ENCODE results near the gene MMP25.

The MMP25 gene

GRCh38 chr16:3038896-3039295 is 7.5 kb upstream of the MMP25 start:
- TF ChIP-seq CTCF (IDR thresholded peaks at IDR 0.05; ENCODE audit: insufficient read depth, missing control alignments): no peak
- FAIRE-seq: no peak
- no peak for DNase-seq (ENCODE audit: insufficient read length, low spot score)

GRCh38 chr16:3042376-3042775 is 4.0 kb upstream of the MMP25 start:
- FAIRE-seq (no peak), DNase-seq (ENCODE audit: insufficient read length, low spot score) (no peak)
- TF ChIP-seq CTCF (IDR thresholded peaks at IDR 0.05; ENCODE audit: insufficient read depth, missing control alignments): no peak

- no peak for FAIRE-seq
- no peak for TF ChIP-seq CTCF (IDR thresholded peaks at IDR 0.05; ENCODE audit: insufficient read depth, missing control alignments)
- no peak for DNase-seq (ENCODE audit: insufficient read length, low spot score)
Observed at GRCh38 chr16:3044708-3045107, 1.7 kb upstream of the MMP25 start.

- no peak for FAIRE-seq
- no peak for TF ChIP-seq CTCF (IDR thresholded peaks at IDR 0.05; ENCODE audit: insufficient read depth, missing control alignments)
- DNase-seq (ENCODE audit: insufficient read length, low spot score): no peak
Observed at GRCh38 chr16:3046641-3047386, 453 bp downstream of the MMP25 start.

- no peak for TF ChIP-seq CTCF (IDR thresholded peaks at IDR 0.05; ENCODE audit: insufficient read depth, missing control alignments)
- DNase-seq (ENCODE audit: insufficient read length, low spot score) (no peak), FAIRE-seq (no peak)
Observed at GRCh38 chr16:3047387-3047720, 993 bp downstream of the MMP25 start.

- TF ChIP-seq CTCF (IDR thresholded peaks at IDR 0.05; ENCODE audit: insufficient read depth, missing control alignments): no peak
- DNase-seq (ENCODE audit: insufficient read length, low spot score) (no peak), FAIRE-seq (no peak)
Observed at GRCh38 chr16:3049921-3050481, 3.6 kb downstream of the MMP25 start.

- no peak for FAIRE-seq
- no peak for TF ChIP-seq CTCF (IDR thresholded peaks at IDR 0.05; ENCODE audit: insufficient read depth, missing control alignments)
- DNase-seq (ENCODE audit: insufficient read length, low spot score): no peak
Observed at GRCh38 chr16:3050487-3050886, 4.1 kb downstream of the MMP25 start.

Measured in D721Med (cell line).